ENCODE results near the gene SLC25A51. TPM values are rescaled to one million over a fixed set of nuclear protein-coding genes. Genes with fewer than 3 reads are reported as not detected.
A peak's percentile ranks its signal among the peaks of the same experiment; 100 is the strongest.

Gene SLC25A51
- total RNA-seq, 6 experiments from 2014 or later: 29.1 to 35.0 (median 32.9) TPM

DNA sequence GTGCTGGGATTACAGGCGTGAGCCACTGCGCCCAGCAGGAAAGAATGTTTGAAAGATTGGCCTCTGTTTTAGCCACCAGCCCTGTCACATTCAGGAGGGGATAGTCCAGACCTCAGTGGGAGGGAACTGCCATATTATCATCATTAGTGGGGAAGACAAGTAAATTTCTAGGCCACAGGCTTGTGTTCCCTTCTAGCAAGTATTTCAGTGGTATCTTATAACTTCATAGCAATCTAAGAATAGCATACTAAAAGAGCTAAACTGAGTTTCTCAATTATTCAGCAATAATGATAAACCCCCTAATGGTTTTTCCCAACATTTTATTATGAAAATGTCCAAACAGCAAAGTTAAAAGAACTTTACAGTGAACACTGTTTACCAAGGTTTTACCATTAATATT, 30.0 kb downstream of the SLC25A51 start:
- Mint-ChIP-seq H3K4me1 (ENCODE audit: low read depth) (no peaks in the 10 kb centered on the region), H3K27me3 (ENCODE audit: insufficient read depth) (no peaks in the 10 kb centered on the region), H3K27ac (no peak overlapping the region), H3K9me3 (no peaks in the 10 kb centered on the region), H3K4me3 (no peak overlapping the region), H3K36me3 (ENCODE audit: low read depth) (peaks cover 16% of the 10 kb centered on the region)
- TF ChIP-seq, protein P1, sequence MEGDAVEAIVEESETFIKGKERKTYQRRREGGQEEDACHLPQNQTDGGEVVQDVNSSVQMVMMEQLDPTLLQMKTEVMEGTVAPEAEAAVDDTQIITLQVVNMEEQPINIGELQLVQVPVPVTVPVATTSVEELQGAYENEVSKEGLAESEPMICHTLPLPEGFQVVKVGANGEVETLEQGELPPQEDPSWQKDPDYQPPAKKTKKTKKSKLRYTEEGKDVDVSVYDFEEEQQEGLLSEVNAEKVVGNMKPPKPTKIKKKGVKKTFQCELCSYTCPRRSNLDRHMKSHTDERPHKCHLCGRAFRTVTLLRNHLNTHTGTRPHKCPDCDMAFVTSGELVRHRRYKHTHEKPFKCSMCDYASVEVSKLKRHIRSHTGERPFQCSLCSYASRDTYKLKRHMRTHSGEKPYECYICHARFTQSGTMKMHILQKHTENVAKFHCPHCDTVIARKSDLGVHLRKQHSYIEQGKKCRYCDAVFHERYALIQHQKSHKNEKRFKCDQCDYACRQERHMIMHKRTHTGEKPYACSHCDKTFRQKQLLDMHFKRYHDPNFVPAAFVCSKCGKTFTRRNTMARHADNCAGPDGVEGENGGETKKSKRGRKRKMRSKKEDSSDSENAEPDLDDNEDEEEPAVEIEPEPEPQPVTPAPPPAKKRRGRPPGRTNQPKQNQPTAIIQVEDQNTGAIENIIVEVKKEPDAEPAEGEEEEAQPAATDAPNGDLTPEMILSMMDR (IDR thresholded peaks at IDR 0.05): no peak
- no peak for DNase-seq

DNA sequence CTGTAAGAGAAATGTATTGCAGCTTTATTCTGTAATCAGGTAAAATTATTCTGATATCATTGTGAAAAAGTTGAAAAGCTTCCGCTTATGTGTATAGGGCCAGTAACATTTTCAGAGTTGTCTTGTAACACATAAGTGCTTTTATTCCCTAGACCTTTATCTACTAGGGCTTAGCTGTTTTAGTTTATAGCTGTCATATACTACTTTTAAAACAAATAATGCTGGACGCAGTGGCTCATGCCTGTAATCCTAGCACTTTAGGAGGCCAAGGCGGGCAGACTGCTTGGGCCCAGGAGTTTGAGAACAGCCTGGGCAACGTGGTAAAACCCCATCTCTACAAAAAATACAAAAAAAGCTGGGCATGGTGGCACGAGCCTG, 33.1 kb downstream of the SLC25A51 start:
- no peak overlapping the region for H3K27ac Mint-ChIP-seq

DNA sequence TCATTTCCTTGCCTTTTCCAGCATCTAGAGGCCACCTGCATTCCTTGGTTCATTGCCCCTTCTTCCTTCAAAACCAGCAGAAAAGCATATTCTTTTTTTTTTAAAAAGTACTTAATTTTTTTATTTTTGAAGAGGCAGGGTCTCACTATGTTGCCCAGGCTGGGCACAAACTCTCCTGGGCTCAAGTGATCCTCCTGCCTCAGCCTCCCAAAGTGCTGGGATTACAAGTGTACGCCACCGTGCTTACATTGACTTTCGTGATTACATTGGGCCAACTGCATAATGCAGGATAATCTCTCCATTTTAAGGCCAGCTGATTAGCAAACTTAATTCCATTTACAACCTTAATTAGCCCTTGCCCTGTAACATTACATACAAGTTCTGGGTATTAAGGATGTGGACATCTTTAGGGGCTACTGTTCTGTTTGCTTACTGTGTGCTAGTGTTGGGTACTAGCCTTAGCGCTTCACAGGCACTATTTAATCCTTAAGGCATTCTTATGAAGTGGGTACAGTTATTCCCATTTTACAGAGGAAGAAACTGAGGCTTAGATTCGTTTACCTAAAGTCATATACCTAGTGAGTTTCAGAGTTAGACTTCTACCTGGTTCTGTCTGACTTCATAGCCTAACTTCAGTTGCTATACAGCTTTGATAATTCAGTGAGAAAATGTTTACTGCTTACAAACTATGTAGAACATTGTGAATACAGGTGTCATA, 33.7 kb downstream of the SLC25A51 start:
- Mint-ChIP-seq H3K4me1 (ENCODE audit: low read depth) (no peaks in the 10 kb centered on the region), H3K27me3 (ENCODE audit: insufficient read depth) (no peaks in the 10 kb centered on the region), H3K9me3 (no peaks in the 10 kb centered on the region), H3K36me3 (ENCODE audit: low read depth) (peaks cover 14% of the 10 kb centered on the region), H3K4me3 (no peak overlapping the region), H3K27ac (no peak overlapping the region)
- no peak for DNase-seq
- TF ChIP-seq, protein P1 (IDR thresholded peaks at IDR 0.05): no peak

More for the DNA sequence above, 33.1 kb downstream of the SLC25A51 start:
- H3K9me3 Mint-ChIP-seq: no peaks in the 10 kb centered on the region
- peaks cover 14% of the 10 kb centered on the region for H3K36me3 Mint-ChIP-seq (ENCODE audit: low read depth)
- H3K4me1 Mint-ChIP-seq (ENCODE audit: low read depth): no peaks in the 10 kb centered on the region
- H3K4me3 Mint-ChIP-seq: no peak overlapping the region
- no peaks in the 10 kb centered on the region for H3K27me3 Mint-ChIP-seq (ENCODE audit: insufficient read depth)
- DNase-seq: no peak
- TF ChIP-seq, protein P1 (IDR thresholded peaks at IDR 0.05): no peak

DNA sequence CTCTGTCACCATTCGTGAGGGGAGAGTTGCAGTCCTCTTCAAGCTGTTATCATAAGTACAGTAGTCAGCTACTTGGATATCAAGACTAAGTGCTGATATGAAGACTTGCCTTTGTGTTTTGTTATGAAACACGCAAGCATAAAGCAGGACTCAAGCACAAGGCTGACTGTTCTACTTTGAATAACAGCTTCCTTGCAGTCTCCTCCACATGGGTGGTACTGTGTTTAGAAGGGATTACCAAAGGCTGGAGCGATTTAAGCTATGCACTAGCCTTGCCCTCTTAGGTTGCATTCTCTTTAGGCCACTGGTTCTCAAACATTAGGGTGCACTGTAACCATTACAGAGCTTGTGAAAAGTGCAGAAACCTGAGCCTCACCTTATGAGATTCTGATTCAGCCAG, 41.4 kb downstream of the SLC25A51 start:
- Mint-ChIP-seq H3K4me3 (no peak overlapping the region), H3K4me1 (ENCODE audit: low read depth) (no peaks in the 10 kb centered on the region), H3K36me3 (ENCODE audit: low read depth) (peaks cover 20% of the 10 kb centered on the region), H3K27ac (no peak overlapping the region), H3K27me3 (ENCODE audit: insufficient read depth) (no peaks in the 10 kb centered on the region), H3K9me3 (no peaks in the 10 kb centered on the region)
- DNase-seq: no peak
- TF ChIP-seq, protein P1 (IDR thresholded peaks at IDR 0.05): no peak

DNA sequence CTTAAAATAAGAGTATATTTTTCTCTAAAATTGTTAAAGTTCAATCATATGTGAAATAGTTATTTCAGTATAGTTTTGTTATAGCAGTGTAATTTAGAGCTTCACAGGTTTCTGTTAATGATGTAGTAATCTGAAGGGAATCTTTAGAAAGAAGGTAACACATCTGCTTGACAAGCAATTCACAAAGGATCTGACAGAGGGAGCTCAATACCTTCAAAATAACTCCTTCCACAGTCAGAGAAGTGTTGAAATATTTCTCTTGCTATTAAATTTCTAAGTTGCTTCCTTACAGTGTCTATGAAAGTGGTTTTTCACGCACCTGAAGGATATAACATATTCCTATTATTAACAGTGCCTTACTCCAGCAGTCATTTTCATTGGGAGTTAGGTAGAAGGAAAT, 44.9 kb downstream of the SLC25A51 start:
- Mint-ChIP-seq H3K27me3 (ENCODE audit: insufficient read depth) (no peaks in the 10 kb centered on the region), H3K27ac (no peak overlapping the region), H3K4me1 (ENCODE audit: low read depth) (no peaks in the 10 kb centered on the region), H3K9me3 (no peaks in the 10 kb centered on the region), H3K36me3 (ENCODE audit: low read depth) (peaks cover 15% of the 10 kb centered on the region; the same call in 1 of the 2 replicates), H3K4me3 (no peak overlapping the region)
- DNase-seq: peak; percentile 5
- TF ChIP-seq, protein P1 (IDR thresholded peaks at IDR 0.05): peak; percentile 52
